ENCODE results near the gene ADM2.
"Not testable (repeated sequence)": the region's sequence is repeated elsewhere in the genome, so short reads cannot be mapped to it uniquely, and the experiment has no call there.

The ADM2 gene

DNA sequence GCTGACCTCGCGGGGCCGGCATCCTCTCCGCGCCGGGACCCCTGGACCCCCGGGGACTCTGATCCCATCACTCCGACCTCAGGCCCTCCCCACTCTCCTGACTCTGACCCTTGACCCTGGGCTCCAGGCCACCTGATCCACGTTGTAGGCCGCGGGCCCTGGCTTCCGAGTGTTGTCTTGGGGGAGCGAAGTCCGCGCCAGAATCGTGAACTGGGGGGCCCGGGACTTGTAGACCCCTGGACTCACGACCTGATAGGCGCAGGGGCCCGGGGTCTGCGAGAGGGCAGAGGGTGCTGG lies 49.2 kb downstream of the ADM2 start:
- Histone ChIP-seq H3K4me1 (ENCODE audit: control insufficient read depth, insufficient read depth, low read length) (peaks cover 19% of the 10 kb centered on the region), H3K27ac (ENCODE audit: low read depth, low read length) (no peak overlapping the region), H3K9ac (ENCODE audit: low read length) (peak overlapping the region; percentile 42), H3K9me3 (ENCODE audit: control insufficient read depth, insufficient read depth, low read depth, low read length) (no peaks in the 10 kb centered on the region), H3K4me3 (ENCODE audit: low read depth, low read length) (peak overlapping the region; percentile 75), H3K27me3 (ENCODE audit: control insufficient read depth, insufficient read depth, low read length) (peaks cover 77% of the 10 kb centered on the region), H3K36me3 (ENCODE audit: control insufficient read depth, insufficient read depth, low read length) (no peaks in the 10 kb centered on the region)

DNA sequence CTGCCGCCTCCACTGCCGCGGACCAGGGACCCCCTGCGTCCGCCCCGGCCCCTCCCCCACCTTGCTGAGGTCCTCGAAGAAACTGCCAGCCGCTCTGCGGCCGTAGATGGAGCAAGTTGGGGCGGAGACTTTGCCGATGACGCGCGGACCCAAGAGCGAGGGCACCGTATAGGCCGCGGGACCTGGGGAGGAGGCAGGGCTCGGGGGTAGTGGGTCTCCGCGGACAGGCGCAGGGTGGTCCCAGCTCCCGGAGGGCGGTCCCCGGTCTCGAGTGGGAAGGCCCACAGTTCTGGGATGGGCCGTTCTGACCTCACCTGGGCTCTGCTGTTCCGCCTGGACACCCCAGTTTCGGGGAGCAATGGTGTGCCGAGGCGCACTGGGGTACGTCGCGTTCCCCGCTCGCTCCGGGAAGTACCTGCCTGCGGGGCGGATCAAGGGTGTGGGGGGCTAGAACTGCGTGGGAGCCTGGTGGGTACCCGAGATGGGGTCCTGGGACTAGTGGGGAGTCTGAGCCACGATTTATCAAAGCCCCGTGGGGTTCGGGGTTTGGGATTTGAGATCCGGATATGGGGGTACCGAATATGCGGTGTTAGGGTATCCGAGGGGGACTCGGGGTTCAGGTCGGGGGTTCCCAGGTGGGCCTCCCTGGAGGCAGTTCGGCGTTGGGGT lies 49.7 kb downstream of the ADM2 start:
- Histone ChIP-seq H3K4me1 (ENCODE audit: control insufficient read depth, insufficient read depth, low read length) (peaks cover 19% of the 10 kb centered on the region), H3K27me3 (ENCODE audit: control insufficient read depth, insufficient read depth, low read length) (peaks cover 77% of the 10 kb centered on the region), H3K9ac (ENCODE audit: low read length) (peak overlapping the region; percentile 65), H3K9me3 (ENCODE audit: control insufficient read depth, insufficient read depth, low read depth, low read length) (no peaks in the 10 kb centered on the region), H3K36me3 (ENCODE audit: control insufficient read depth, insufficient read depth, low read length) (no peaks in the 10 kb centered on the region), H3K27ac (ENCODE audit: low read depth, low read length) (no peak overlapping the region), H3K4me3 (ENCODE audit: low read depth, low read length) (peak overlapping the region; percentile 75)

DNA sequence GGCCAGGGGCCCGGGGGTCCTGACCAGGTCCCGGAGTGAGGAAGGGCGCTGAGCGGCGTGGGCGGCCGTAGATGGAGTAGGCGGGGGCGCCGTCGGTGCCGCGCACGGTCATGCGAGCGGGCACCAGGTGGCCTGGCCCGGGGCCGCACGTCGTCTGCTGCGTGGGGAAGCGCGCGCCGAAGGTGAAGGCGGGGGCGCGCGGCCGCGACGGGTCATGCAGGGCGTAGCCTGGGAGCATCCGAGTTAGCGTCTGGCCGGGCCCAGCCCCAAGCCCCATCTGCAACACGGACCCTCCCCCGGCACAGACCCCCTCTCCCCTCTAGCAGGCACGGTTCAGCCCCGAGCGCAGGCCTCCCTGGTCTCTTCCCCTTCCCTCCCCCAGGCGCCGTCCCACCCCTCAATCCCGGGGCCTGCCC lies 50.2 kb downstream of the ADM2 start:
- Histone ChIP-seq H3K9me3 (ENCODE audit: control insufficient read depth, insufficient read depth, low read depth, low read length) (no peaks in the 10 kb centered on the region), H3K4me3 (ENCODE audit: low read depth, low read length) (peak overlapping the region; percentile 75), H3K4me1 (ENCODE audit: control insufficient read depth, insufficient read depth, low read length) (peaks cover 18% of the 10 kb centered on the region), H3K27me3 (ENCODE audit: control insufficient read depth, insufficient read depth, low read length) (peaks cover 76% of the 10 kb centered on the region), H3K27ac (ENCODE audit: low read depth, low read length) (no peak overlapping the region), H3K36me3 (ENCODE audit: control insufficient read depth, insufficient read depth, low read length) (no peaks in the 10 kb centered on the region), H3K9ac (ENCODE audit: low read length) (no peak overlapping the region)

DNA sequence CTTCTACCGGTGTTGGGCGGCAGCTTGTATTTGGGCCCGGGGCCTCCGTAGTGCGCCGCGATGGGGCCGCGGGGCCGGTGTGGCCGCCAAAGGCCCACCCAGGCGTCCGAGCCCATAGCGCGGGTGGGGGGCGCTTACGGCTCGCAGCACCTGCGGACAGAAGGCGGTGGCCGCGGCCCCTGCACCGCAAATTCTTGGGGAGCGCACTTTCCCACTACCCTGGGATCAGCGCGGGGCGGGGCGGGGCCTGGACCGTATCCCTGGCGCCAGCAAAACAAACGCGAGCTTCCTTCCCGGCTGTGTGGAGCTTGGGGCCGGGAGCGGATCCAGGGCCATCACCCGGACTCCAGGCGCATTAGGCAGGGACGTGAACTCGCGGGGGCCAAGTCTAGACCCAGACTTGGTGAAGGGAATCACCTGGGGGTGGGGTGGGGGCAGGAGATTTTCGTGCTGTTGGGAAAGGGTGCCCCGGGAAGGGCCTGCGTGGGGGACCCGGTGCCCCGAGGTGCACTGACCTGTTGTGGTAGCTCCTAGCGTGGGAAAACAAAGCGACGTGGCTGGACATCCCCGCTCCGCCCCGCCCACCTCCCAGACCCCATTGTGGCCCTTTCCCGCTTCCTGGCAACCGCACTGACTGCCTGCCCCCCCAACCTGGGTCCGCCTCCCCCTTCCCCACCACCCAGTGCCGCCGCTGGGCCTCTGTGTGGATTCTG lies 50.8 kb downstream of the ADM2 start:
- Histone ChIP-seq H3K4me1 (ENCODE audit: control insufficient read depth, insufficient read depth, low read length) (peaks cover 13% of the 10 kb centered on the region), H3K4me3 (ENCODE audit: low read depth, low read length) (peak overlapping the region; percentile 75), H3K27ac (ENCODE audit: low read depth, low read length) (no peak overlapping the region), H3K27me3 (ENCODE audit: control insufficient read depth, insufficient read depth, low read length) (peaks cover 71% of the 10 kb centered on the region), H3K36me3 (ENCODE audit: control insufficient read depth, insufficient read depth, low read length) (no peaks in the 10 kb centered on the region), H3K9ac (ENCODE audit: low read length) (no peak overlapping the region), H3K9me3 (ENCODE audit: control insufficient read depth, insufficient read depth, low read depth, low read length) (no peaks in the 10 kb centered on the region)

DNA sequence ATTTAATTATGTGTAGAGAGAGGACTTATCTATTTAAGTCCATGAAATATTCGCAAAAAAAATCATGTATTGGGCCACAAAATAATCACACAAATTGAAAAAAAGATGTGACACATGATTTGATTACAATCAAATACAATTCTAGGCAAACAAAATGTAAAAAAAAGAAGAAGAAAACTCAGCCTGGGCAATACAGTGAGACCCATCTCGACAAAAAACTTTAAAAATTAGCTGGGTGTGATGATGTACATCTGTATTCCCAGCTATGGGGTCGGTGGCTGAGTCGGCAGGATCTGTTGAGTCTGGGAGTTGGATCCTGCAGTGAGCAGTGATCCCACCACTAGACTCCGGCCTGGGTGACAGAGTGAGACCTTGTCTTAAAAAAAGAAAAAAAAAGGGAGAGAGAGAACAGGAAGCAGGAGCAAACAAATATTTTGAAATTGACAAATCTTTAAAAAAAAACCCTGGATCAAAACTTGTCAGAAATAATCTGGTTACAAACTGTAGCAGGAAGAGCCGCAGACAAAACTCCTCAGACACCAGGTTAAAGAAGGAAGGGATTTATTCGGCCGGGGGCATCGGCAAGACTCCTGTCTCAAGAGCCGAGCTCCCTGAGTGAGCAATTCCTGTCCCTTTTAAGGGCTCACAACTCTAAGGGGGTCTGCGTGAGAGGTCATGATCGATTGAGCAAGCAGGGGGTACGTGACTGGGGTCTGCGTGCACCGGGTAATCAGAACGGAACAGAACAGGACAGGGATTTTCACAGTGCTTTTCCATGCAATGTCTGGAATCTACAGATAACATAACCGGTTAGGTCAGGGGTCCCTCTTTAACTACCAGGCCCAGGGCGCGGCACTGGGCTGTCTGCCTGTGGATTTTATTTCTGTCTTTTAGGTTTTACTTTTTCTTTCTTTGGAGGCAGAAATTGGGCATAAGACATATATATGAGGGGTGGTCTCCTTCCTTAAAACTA lies 51.8 kb downstream of the ADM2 start:
- peaks cover 61% of the 10 kb centered on the region for H3K27me3 ChIP-seq (ENCODE audit: control insufficient read depth, insufficient read depth, low read length)
- no peaks in the 10 kb centered on the region for H3K36me3 ChIP-seq (ENCODE audit: control insufficient read depth, insufficient read depth, low read length)
- no peak overlapping the region for H3K9ac ChIP-seq (ENCODE audit: low read length)
- no peaks in the 10 kb centered on the region for H3K9me3 ChIP-seq (ENCODE audit: control insufficient read depth, insufficient read depth, low read depth, low read length)
- no peak overlapping the region for H3K4me3 ChIP-seq (ENCODE audit: low read depth, low read length)
- H3K4me1 ChIP-seq (ENCODE audit: control insufficient read depth, insufficient read depth, low read length) = peaks cover 13% of the 10 kb centered on the region
- H3K27ac ChIP-seq (ENCODE audit: low read depth, low read length) = no peak overlapping the region; the same call in 1 of the 2 replicates

DNA sequence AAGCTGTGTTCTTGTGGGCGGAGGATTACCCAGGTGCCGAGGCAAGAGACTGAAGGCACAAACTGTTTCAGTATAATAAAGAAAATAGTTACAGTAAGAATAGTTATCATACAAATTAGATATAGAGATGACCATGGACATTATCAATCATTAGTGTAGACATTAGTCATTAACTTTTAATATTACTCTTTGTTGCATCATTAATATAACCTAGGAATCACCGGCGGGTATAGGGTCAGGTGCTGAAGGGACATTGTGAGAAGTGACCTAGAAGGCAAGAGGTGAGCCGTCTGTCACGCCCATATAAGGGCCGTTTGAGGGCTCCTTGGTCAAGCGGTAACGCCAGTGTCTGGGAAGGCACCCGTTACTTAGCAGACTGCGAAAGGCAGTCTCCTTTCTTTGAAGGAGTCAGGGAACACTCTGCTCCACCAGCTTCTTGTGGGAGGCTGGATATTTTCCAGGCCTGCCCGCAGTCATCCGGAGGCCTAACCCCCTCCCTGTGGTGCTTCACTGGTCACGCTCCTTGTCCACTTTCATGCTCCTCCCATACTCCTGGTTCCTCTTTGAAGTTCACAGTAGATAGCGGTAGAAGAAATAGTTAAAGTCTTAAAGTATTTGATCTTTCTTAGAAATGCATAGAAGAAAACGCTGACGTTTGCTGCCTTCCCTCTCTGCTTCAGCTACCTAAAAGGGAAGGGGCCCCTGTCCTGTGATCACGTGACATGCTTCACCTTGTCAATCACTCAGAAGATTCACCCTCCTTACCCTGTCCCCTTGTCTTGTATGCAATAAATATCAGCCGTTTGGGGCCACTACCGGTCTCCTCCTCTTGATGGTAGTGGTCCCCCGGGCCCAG lies 52.7 kb downstream of the ADM2 start:
- H3K27me3 ChIP-seq (ENCODE audit: control insufficient read depth, insufficient read depth, low read length) = peaks cover 51% of the 10 kb centered on the region
- not testable (repeated sequence) for H3K4me3 ChIP-seq (ENCODE audit: low read depth, low read length); H3K27ac ChIP-seq (ENCODE audit: low read depth, low read length); H3K9me3 ChIP-seq (ENCODE audit: control insufficient read depth, insufficient read depth, low read depth, low read length); H3K9ac ChIP-seq (ENCODE audit: low read length); H3K36me3 ChIP-seq (ENCODE audit: control insufficient read depth, insufficient read depth, low read length)
- H3K4me1 ChIP-seq (ENCODE audit: control insufficient read depth, insufficient read depth, low read length) = peaks cover 13% of the 10 kb centered on the region

DNA sequence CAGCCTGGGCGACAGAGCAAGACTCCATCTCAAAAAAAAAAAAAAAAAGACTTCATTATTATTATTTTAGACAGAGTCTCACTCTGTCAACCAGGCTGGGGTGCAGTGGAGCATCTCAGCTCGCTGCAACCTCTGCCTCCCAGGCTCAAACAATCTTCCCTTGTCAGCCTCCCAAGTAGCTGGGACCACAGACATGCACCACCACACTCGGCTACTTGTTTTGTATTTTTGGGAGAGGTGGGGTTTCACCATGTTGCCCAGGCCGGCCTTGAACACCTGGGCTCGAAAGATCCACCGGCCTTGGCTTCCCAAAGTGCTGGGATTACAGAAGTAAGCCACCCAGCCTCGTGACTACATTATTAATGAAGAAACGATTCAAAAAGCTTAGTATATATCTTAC lies 53.8 kb downstream of the ADM2 start:
- H3K4me1 ChIP-seq (ENCODE audit: control insufficient read depth, insufficient read depth, low read length) = peaks cover 13% of the 10 kb centered on the region

More for the DNA sequence above, 53.8 kb downstream of the ADM2 start:
- H3K27ac ChIP-seq (ENCODE audit: low read depth, low read length) = no peak overlapping the region
- H3K4me3 ChIP-seq (ENCODE audit: low read depth, low read length) = no peak overlapping the region
- no peak overlapping the region for H3K9ac ChIP-seq (ENCODE audit: low read length)
- H3K27me3 ChIP-seq (ENCODE audit: control insufficient read depth, insufficient read depth, low read length) = peaks cover 41% of the 10 kb centered on the region
- no peaks in the 10 kb centered on the region for H3K9me3 ChIP-seq (ENCODE audit: control insufficient read depth, insufficient read depth, low read depth, low read length)
- H3K36me3 ChIP-seq (ENCODE audit: control insufficient read depth, insufficient read depth, low read length) = no peaks in the 10 kb centered on the region
